IMR-90 (cell line): Measurements from ENCODE around the gene WDR37.

ENCODE experiments used
- CTCF ChIP-seq: conservative IDR thresholded peaks from 2 replicates; pipeline ENCODE4 v1.5.1; 2012; ENCODE audit warnings: mild to moderate bottlenecking, low read depth, low read length, improper control_type of control experiment
- FOS ChIP-seq: fragments of 150-350 bp; IDR thresholded peaks from 2 replicates; pipeline ENCODE4 v1.6.1; 2016; ENCODE audit warnings: low read depth, low read length
- POLR2A ChIP-seq: IDR thresholded peaks from 2 replicates; pipeline ENCODE4 v1.6.1; 2012; ENCODE audit warnings: mild to moderate bottlenecking, low read depth, low read length
- SMC3 ChIP-seq: fragments of 150-350 bp; IDR thresholded peaks from 2 replicates; pipeline ENCODE4 v1.6.1; 2016; ENCODE audit warnings: low read depth, mild to moderate bottlenecking, antibody characterized with exemption, low read length, moderate library complexity
- USF2 ChIP-seq: fragments of 150-350 bp; IDR thresholded peaks from 2 replicates; pipeline ENCODE4 v1.6.1; 2017; ENCODE audit warnings: mild to moderate bottlenecking, antibody characterized with exemption, low read length, low read depth

DNA sequence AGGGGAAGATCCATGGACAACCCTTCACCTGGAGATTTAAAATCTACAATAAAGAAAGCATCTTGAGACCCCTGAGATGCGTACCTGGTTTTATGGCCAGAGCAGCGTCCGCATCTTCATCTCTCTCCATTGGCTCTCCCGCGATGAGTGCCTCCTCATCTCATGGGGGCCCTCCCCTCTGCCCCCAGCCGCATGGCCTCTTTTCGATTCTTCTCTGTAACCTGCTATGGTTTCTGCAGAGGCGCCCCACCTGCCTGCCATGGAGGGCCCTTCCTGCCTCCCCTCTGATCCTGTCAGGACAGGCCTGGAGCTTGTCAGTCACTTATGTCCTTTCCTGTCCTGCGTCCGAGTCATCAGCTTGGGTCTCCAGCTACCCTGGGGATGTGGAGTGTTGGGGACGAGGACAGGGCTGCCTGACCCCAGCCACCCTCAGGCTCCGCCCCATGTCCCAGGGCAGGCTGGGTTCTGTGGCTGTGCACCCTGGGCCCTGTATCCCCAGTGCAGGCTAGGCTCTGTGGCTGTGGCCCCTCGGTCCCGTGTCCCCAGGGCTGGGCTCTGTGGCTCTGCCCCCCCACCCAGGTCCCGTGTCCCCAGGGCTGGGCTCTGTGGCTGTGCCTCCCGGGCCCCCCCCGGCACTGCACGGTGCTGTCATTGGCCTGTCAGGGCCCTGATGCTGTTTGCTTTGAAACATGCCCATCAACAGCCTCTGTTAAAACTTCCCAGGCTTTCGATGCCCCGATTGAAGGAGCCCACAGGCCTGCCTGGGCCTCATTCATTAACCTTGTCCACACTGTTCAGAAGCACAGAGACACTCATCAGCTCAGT is 99.8 kb downstream of the WDR37 start:
- no peak for TF ChIP-seq CTCF
- TF ChIP-seq POLR2A, result no peak
- no peak for TF ChIP-seq SMC3
- no peak for TF ChIP-seq FOS
- no peak for TF ChIP-seq USF2
